Activated CD4-positive, alpha-beta T cell treated with anti-CD3 and anti-CD28 coated beads, Interleukin-2, amount 50 U/mL, for 4 hours (primary cell): ENCODE measurements around the gene DTNB.
"Not testable (repeated sequence)": the region's sequence is repeated elsewhere in the genome, so short reads cannot be mapped to it uniquely, and the experiment has no call there.

Experiments used
- DNase-seq, 2 experiments: peaks; one replicate each; pipeline ENCODE4 v3.0.0-alpha.2; 2020

Gene DTNB

DNA sequence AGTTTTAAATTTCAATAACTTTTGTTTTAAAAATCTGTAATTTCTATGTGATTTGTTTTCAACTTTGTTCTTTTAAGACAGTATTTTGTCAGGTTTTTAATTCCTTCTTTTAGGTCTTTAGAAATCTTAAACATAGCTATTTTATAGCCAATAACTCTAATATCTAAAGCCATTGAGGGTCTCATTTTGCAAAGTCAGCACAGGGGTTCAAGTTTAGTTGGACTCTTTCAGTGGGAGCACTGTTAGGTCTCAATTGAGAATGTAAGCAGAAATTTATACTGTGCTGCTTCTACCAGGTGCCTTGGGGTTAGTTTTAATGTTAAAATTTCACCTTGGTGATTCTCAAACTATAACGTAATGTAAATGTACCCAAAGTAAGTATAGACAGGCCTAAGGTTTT lies 226.4 kb downstream of the DTNB start:
- DNase-seq: no peak

DNA sequence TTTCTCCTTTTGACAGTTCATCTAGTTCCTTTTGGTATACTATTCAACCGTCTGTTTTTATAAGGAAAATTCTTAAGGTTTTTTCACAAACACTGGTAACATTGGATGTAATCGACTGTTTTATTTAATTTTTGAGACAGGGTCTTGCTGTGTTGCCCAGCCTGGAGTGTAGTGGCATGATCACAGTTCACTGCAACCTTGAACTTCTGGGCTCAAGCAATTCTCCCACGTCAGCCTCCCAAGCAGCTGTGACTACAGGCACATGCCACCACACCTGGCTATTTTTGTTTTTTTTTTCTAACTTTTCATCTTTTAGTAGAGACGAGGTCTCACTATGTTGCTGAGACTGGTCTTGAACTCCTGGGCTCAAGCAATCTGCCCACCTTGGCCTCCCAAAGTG lies 227.3 kb downstream of the DTNB start:
- DNase-seq: no peak

DNA sequence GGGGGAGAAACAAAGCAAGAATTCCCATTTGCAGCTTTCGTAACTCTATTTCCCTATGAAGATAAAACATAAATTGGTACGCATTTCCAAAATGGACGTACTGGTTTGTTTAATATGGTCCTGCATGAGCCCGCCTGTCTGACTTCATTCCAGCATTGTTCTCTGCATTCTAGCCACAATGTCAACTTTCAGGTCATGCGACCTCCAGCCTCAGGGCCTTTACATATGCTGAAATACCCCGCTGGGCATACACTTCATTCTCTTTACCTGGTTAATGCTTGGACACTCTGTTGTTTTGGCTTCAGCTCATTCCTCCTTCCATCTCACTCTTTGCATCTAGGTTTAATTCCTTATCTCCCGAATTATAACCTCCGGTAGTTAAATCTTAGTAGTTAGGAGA lies 227.9 kb downstream of the DTNB start:
- DNase-seq: no peak

DNA sequence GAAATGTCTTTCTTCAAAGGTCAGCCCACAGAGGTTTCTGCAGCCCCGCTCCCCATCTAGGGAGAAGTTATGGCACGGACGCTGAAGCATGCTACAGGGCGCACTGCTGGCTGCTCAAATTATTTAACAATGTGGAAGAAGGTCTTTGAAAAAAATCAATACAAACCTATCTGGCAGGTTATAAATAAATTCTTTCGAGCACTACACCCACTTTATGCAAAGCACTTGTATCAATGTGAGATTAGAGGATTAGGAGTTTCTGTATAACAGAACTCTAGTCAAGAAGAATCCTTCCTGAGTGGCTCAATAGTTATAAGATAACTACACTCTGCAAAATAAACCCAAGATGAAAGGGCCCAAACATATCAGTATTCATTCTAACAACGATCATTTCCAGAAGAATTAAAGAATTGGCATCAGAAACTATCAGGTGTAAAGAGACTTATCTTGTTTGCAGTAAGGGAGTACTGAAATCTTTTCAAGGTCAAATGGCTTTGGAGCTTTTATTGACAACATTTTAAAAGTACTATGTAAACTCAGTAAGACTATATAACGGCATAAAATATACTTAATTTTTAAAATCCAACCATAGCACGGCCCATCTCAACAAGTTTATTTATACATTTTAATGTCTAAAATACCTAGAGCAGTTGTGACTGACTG lies 228.6 kb downstream of the DTNB start:
- DNase-seq: no peak

DNA sequence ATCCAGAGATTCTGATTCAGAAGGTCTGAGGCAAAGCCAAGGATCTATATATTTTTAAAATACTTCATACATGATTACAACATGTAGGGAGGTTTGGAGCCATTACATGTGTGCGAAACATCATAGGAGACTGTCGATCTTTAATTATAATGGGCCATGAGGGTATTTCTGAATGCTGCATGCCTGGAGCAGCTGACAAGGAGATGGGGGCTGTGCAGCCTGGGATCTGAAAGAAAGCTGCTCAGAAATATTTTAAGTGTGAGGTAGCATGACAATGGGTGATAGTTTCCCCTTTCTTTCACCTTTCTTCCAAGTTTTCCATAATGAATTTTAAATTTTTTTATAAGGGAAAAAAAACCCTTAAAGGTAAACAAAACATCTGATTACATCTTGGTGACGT lies 229.6 kb downstream of the DTNB start:
- no peak for DNase-seq

DNA sequence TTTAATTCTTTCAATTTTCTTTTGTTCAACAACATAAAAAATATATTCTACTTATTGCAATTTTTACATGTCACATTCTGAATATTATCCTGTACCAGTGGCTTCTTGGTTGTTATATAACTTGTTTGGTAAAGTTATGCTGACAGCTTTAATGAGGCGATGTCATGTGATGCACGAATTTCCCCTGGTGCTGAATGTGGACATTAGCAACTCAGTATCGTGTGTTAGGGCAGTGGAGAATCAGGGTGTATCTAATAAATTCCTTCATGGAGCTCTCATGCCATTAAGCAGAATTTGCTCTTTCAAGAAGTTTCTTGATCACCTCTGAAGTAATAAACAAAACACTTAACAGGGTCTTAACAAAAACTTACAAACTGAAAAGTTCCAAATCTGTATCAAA lies 232.0 kb downstream of the DTNB start:
- DNase-seq: no peak

DNA sequence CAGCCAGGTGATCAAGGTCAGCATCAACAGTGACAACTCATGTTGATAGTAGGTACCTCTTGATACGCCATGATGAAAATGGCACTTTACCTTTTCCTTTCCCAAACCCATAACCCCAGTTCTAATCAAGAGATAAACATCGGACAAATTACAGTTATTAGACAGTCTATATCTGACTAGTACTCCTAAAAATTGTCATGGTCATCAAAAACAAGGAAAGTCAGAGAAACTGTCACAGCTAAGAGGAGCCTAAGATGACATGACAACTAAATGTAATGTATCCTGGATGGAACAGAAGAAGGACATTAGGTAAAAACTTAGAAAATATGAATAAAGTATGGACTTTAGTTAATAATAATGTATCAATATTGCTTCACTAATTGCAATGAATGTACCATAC lies 234.6 kb downstream of the DTNB start:
- no peak for DNase-seq

DNA sequence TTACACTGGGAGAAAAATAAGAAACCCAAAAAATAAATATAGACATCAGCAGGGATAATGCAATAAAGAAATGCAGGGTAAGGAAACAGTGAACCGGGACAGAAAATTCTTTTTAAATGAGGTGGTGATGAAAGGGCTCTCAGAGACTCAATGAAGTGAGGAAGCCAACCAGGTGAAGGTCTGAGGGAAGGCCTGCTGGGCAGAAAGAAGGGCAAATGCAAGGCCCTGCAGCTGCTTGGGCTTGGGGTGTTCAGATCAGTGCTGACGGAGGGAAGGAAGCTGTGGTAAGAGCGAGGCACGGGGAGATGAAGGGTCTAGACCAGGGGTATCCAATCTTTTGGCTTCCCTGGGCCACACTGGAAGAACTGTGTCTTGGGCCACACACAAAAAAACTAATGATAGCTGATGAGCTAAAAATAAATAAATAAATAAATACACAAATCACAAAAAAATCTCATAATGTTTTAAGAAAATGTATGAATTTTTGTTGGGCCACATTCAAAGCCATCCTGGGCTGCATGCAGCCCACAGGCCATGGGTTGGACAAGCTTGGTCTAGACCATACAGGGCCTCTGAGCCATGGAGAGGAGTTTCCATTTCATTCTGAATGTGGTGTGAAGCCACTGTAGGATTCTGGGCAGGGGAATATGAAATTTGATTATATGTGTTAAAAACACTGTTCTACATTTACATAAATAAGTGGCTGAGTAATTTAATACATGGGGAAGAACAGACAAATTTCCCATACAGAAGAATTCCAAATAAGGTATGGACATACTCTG lies 235.3 kb downstream of the DTNB start:
- DNase-seq: no peak

DNA sequence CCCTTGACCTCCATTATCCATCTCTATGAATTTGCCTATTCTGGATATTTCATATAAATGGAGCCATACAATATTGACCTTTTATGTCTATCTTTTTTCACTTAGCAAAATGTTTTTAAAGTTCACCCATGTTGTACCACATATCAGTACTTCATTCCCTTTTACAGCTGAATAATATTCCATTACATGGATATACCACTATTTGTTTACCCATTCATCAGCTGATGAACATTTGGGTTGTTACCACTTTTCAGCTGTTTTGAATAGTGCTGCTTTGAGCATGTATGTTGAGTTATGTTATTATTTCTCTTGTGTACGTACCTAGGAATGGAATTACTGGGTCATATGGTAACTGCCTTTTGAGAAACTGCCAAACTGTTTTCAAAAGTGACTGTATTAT lies 238.0 kb downstream of the DTNB start:
- no peak for DNase-seq

DNA sequence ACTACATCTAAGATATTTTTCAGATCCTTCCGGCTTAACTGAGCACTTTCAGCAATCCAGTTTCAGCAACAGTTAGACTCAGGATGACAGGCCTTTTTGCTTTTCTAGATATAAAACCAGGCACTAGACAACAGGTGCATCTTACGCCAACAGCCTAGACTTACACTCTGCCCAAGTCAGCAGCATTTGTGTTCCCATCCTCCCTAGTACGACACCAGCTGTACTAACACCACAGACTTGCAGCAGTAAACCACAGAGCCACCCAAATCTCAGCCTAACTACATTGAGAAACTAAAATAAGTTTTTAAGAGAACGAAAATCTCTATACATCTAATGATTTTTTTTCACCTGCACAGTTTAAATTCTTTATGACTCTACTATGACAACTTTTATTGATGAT lies 241.8 kb downstream of the DTNB start:
- DNase-seq: no peak

DNA sequence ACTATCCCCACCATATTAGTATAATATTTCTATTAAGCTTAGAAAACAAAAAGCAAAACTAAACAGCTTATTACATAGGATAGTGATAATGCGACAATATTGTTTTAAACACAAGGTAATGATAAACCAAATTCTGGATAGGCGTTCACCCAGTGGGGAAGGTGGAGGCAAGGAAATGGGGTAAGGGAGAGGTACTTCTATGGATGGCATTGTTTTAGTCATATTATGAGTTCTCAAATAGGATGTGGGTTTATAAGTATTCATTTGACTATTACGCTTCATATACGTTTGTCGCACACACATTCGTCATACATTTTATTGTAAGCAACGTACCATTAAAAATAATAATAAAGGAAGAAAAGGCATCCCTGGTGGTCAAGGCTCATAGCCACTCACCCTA lies 242.8 kb downstream of the DTNB start:
- DNase-seq: no peak

DNA sequence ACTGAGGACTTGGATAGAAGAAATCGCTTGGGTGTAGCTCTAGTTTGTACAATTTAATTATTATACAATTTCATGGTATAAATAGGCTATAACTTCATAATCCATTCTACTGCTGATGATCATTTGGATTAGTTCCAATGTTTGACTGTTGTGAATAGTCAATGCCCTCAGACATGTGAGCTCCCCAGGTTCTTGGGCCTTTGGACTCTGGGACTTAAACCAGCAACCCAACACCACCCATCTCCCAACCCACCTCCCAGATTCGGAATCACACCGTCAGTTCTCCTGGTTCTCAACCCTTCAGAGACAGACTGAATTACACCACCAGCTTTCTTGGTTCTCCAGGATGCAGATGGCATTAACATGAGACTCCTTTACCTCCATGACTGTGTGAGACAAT lies 247.1 kb downstream of the DTNB start:
- DNase-seq: no peak

DNA sequence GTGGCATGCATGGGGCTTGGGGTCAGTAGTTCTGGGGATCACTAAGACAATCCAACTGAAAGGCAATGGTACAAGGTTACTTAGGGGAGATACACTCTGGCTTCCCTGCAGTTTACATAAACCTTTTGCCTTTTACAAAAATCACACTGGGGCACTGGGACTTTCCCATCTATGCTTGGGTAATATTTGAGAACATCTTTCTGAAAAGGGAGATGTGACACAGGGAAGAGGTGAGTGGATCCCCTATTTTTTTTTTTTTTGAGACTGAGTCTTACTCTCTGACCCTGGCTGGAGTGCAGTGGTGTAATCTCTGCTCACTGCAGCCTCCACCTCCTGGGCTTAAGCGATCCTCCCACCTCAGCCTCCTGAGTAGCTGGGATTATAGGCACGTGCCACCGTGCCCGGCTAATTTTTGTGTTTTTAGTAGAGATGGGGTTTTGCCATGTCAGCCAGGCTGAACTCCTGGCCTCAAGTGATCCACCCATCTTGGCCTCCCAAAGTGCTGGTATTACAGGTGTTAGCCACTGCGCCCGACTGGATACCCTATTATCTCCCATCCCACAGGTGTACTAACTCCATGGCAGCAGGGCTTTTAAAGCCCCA lies 248.8 kb downstream of the DTNB start:
- no peak for DNase-seq

DNA sequence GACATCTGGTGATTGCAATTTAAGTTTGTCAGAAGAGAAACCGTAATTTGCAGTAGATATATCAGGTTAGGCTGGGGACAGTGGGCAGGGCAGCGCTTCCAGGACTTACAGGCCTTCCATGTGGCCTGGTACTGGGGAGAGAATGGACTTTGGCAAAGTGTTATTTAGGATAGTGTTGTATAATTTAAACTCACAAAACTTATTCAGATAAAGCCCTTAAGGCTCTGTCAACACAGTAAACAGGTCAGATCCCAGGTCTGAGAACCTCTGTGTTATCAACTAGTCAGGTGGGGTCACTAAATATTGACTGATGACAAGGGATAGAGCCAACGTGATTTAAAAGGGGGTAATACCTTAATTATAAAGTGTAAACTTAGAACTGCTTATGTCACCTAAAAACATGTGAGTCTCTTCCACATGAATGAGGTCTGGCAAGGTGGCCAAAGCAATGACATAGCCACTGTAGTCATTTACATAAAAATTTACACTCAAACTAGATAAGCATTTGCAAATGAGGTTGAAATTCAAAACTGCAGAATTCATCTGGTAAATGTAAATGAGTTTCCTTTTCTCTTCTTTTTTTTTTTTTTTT lies 251.5 kb downstream of the DTNB start:
- DNase-seq: no peak

DNA sequence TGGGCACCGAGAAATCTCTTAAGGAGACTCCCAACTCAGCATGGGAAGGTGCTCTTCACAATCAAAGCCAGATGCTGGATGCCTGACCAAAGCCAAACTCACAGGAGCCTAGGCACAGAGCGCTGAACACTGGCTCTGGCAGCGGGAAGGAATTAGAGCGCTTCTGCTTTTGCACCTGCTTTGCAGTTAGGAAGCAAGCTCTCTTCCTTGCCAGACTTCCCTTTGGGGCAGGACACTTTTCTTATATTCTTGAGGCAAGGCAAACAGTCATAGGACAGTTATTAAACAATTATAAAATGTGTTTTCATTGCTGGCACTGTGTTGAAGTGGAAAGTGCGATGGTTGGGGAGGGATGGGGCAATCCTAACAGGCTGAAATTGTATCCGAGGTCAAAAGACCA lies 252.1 kb downstream of the DTNB start:
- DNase-seq: no peak

DNA sequence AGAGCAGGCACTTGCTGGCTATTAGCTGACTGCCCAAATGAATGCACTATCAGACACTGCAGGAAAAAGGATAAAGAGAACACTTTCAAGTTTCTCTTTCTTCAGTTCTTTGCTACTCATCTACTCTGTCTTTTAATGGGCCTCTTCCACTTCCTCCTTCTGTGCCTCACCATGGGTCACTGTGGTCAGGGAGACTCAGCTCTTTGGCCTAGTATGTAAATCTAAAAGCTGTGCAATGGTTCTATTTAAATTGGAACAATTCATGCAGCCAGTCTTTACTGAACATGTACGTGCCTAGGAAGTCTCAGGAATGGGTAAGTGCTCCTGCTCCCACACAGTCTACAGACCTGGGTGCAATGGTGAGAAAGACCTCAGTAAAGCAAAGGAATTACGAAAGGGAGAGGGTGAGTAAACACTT lies 252.5 kb downstream of the DTNB start:
- no peak for DNase-seq

DNA sequence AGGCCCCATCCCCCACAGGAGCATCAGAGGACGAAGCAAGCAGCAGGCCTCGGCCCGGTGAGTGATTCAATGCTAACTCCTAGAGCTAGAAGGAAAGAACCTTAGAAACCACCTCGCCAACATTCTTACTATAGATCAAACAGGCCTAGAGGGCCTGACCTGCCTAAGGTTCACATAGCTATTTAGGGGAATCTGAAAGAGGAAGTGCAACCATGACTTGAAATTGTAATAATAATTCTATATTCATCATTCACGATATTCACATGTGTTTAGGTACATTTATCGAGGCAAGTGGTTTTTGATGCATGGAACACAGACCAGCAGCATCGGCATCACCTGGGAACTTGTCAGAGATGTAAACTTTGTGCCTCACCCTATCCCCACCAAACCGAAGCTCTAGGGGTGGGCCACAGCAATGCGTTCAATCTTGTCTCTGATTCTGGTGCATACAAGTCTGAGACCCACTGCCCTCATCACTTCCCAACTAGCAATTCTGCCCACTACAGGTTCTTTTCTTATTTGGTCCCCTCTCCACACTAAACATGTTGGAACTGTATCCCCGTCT lies 253.6 kb downstream of the DTNB start:
- DNase-seq: no peak

DNA sequence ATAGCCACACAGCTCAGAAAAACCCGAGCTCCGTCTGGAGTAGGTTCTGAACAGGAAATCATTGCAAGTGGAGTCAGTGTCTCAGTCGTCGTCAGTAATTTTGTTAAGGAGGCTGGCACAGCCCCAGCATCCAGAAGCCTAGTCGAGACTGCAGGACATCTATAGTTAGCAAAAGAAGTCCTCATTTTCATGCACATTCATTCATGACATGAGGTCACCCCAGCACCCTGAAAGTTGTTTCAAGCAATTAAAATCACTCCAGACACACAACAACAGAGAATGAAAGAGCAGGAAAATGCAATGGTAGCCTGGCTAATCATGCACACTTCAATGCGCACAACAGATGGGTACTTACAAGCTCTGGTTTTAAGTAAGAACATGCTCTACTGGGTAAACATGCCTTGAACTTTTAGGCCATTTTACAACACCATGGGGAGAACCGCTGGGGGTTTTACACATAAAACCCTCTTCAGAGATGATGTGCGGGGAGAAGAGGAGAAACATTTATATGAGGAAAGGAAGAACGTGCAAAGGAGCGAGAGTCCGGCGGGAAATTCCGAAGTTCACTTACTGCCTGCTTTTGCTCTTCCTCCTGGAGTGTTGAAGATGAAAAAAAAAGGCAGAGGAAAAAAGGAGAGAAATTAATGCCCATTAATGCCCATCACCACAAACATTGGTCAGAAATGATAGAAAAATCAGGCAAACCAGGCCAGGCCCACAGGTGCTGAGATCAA lies 254.3 kb downstream of the DTNB start:
- DNase-seq: no peak

DNA sequence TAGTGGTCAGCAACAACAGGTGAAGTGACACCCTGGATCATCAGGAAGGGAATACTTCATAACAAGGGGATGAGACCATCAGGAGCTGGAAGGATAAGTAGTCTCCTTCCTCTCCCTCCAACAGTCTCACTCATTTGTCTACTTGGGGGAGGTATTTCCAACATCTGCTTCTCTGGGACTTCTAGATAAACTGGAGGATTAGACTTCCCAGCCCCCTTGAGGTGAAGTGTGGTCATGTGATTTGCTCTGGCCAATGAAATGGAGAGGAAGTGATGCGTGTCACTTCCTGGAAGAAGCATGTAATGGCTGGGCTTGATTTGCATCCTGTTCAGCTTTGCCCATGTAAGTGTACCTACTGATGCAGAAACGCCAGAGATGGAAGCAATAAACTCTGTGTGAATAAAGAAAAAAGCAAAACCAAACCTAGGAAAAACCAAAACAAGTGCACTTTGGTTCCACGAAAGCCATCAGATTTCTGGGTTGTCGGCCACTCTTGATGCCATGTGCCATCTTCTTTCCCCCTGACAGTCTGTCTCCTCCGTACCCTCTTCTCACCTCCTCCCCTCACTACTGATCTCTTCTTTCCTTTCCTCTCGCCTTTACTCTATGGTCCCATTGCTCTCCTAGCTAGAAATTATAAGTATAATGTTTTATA lies 255.5 kb downstream of the DTNB start:
- no peak for DNase-seq

DNA sequence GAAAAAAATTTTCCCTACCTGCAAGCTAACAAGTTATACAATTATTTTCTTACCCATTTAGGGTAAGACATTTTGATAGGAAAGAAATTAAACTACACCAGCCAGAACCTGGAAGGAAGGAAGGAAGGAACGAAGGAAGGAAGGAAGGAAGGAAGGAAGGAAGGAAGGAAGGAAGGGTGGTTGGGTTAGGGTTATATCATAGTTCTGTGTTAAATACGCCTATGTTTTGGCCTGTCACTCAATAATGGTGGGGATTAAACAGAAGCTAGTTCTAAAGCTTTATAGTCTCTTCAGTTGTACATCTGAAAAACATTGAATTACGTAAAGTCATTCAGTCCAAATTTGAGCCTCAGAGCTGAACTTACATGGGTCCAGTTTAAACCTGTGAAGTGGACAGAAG lies 256.7 kb downstream of the DTNB start:
- DNase-seq: no peak

DNA sequence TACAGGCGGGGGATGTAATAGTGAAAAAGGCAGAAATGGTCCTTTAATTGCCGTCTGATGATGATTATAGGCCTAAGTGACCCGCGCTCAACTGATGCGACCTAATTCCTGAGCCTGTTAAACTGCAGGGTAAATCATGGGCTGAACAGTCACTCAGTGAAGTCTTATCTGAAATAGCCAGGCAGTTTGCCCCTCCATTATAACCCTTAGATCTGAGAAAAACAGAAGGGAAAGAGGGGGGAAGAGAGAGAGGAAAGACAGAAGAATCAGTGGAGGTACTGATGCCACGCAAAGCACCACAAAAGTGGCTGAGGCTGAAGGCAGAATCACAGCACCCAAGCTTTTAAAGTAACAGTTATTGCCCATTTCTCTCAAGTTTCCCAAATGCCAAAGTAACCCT lies 258.6 kb downstream of the DTNB start:
- DNase-seq: no peak

DNA sequence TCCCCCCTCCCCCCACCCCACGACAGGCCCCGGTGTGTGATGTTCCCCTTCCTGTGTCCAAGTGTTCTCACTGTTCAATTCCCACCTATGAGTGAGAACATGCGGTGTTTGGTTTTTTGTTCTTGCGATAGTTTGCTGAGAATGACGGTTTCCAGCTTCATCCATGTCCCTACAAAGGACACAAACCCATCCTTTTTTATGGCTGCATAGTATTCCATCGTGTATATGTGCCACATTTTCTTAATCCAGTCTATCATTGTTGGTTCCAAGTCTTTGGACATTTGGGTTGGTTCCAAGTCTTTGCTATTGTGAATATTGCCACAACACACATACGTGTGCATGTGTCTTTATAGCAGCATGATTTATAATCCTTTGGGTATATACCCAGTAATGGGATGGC lies 260.0 kb downstream of the DTNB start:
- not testable (repeated sequence) for DNase-seq
